Stimulated activated CD8-positive, alpha-beta memory T cell treated with anti-CD3 and anti-CD28 coated beads, Interleukin-7, amount 100 ng/mL, for 1 hour (primary cell): ENCODE results near the gene MDM1.

Experiments
- DNase-seq, 2 donors: peaks; one replicate each; pipeline ENCODE4 v3.0.0-alpha.2; 2020; ENCODE audit warnings: low read depth in 2 of 2

MDM1 gene

GRCh38 chr12:68331869-68332727 lies at the start of gene MDM1:
Gene MDM1 (minus strand): TSS chr12:68332362. CDS start chr12:68332245, 117 bp downstream.
- peak; percentile 88 for DNase-seq

GRCh38 chr12:68381476-68382219 lies 49.5 kb upstream of the MDM1 start:
- DNase-seq: no peak

GRCh38 chr12:68378872-68379606 lies 46.9 kb upstream of the MDM1 start:
- DNase-seq: no peak

GRCh38 chr12:68377881-68378280 lies 45.7 kb upstream of the MDM1 start:
- DNase-seq: no peak

GRCh38 chr12:68376901-68377300 lies 44.7 kb upstream of the MDM1 start:
- DNase-seq: no peak

GRCh38 chr12:68375756-68376695 lies 43.9 kb upstream of the MDM1 start:
- no peak for DNase-seq

- DNase-seq: no peak
These were observed 42.3 kb upstream of the MDM1 start for GRCh38 chr12:68374307-68374982.

- no peak for DNase-seq
These were observed 38.5 kb upstream of the MDM1 start for GRCh38 chr12:68370667-68371066.

- no peak for DNase-seq
These were observed 37.9 kb upstream of the MDM1 start for GRCh38 chr12:68370006-68370590.

- no peak for DNase-seq
These were observed 36.2 kb upstream of the MDM1 start for GRCh38 chr12:68368327-68368726.

- DNase-seq: no peak
These were observed 35.7 kb upstream of the MDM1 start for GRCh38 chr12:68367903-68368302.

GRCh38 chr12:68367116-68367515 lies 35.0 kb upstream of the MDM1 start:
- DNase-seq: no peak

GRCh38 chr12:68364893-68365725 lies 32.9 kb upstream of the MDM1 start:
- peak; percentile 49 to 67 for DNase-seq

- no peak for DNase-seq
These were observed 32.2 kb upstream of the MDM1 start for GRCh38 chr12:68364328-68364727.

- DNase-seq: no peak
These were observed 29.8 kb upstream of the MDM1 start for GRCh38 chr12:68361953-68362352.

- DNase-seq: no peak
These were observed 27.5 kb upstream of the MDM1 start for GRCh38 chr12:68359674-68360073.

GRCh38 chr12:68358532-68359485 lies 26.6 kb upstream of the MDM1 start:
- peak; percentile 37 to 40 for DNase-seq

- DNase-seq: no peak
These were observed 24.8 kb upstream of the MDM1 start for GRCh38 chr12:68356986-68357385.
